Activated CD8-positive, alpha-beta T cell treated with anti-CD3 and anti-CD28 coated beads for 36 hours (primary cell): ENCODE measurements around the gene FRYL. TPM values are rescaled to one million over a fixed set of nuclear protein-coding genes. Genes with fewer than 3 reads are reported as not detected.
A peak's percentile ranks its signal among the peaks of the same experiment; 100 is the strongest.

Experiments
- ATAC-seq: fragments of 200-7000 bp; cut with Tn5 transposase; one replicate; pipeline ENCODE4 v1.10.0; 2021; ENCODE audit warnings: mild to moderate bottlenecking, moderate library complexity
- CTCF ChIA-PET: fragments of 350-600 bp; sonication (Branson Sonifier 250); formaldehyde crosslinking; loops from one replicate; lab custom pipeline; 2021; ENCODE audit warnings: antibody characterized with exemption; lab: Charles Lee
- POLR2A ChIA-PET: fragments of 350-600 bp; sonication (Branson Sonifier 250); formaldehyde crosslinking; loops from one replicate; lab custom pipeline; 2021; ENCODE audit warnings: antibody characterized with exemption; lab: Charles Lee
- DNase-seq: peaks from one replicate; pipeline ENCODE4 v3.0.0-alpha.2; 2020
- H3K27ac Mint-ChIP-seq: one replicate; pipeline ENCODE4 v1.8.0; 2021; ENCODE audit warnings: mild to moderate bottlenecking, mixed read lengths
- H3K27me3 Mint-ChIP-seq: one replicate; pipeline ENCODE4 v1.8.0; 2021; ENCODE audit warnings: mixed read lengths
- H3K36me3 Mint-ChIP-seq: one replicate; pipeline ENCODE4 v1.8.0; 2021; ENCODE audit warnings: low read depth, mixed read lengths
- H3K4me1 Mint-ChIP-seq: one replicate; pipeline ENCODE4 v1.8.0; 2021; ENCODE audit warnings: low read depth, mixed read lengths
- H3K4me3 Mint-ChIP-seq: one replicate; pipeline ENCODE4 v1.8.0; 2021; ENCODE audit warnings: mild to moderate bottlenecking, moderate library complexity, mixed read lengths
- H3K9me3 Mint-ChIP-seq: one replicate; pipeline ENCODE4 v1.8.0; 2021; ENCODE audit warnings: mixed read lengths
- CTCF ChIP-seq: fragments of 200-600 bp; IDR thresholded peaks from one replicate; pipeline ENCODE4 v1.8.0; 2022; ENCODE audit warnings: antibody characterized with exemption, mild to moderate bottlenecking
- intact Hi-C: fragments of 100-400 bp; cut with micrococcal nuclease; formaldehyde crosslinking; loops from one replicate; pipeline ENCODE4 v1.10.0; 2022
- total RNA-seq, 2 experiments: library from RNA; stranded (reverse); gene quantifications; one replicate each; pipeline ENCODE4 v1.2.3, GENCODE V29; 2021

Gene FRYL
- total RNA-seq, 2 experiments from 2014 or later, result 66.6 to 73.2 TPM

DNA sequence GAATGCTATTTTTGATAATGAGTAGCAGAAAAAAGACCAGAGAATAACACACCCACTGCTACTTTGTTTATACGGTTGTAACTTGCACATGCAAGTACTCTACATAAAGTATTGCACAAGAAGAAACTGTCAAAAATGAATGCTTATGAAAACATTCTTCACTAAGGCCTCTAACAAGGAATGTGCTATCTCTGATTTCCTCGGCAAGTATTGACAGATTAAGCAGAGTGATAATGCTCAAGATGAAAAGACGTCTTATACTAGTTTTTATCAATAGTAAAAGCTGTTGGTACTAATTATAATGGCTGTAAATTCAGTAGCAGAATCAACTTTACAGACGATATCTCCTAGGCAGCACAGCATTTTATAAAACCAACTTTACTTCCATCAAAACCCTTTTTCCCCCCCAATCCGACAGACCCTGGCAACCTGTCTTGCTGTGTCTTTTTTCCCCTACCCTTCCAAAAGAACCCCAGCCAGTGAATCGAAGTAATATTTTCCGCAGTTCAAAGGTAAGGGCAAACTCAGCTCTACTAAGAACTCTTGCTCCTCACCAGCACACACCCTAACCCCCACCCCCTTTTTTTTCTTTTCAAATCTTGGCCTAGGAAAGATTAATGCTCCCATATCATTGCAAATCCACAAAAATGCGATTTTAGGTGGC, 1.5 kb downstream of the FRYL start:
- Mint-ChIP-seq H3K36me3 (peaks cover 4% of the 10 kb centered on the region), H3K4me3 (peak overlapping the region; percentile 88), H3K4me1 (peaks cover 54% of the 10 kb centered on the region), H3K27me3 (no peaks in the 10 kb centered on the region), H3K9me3 (no peaks in the 10 kb centered on the region), H3K27ac (peak overlapping the region; percentile 86)
- TF ChIP-seq CTCF, result no peak
- ATAC-seq (no peak), DNase-seq (peak; percentile 4)
- ChIA-PET POLR2A (interaction anchor here (0.6 to 1.1 kb wide), 3 partner anchors 61 to 200 kb away, joined by 3 to 4 read pairs (median 4); partner anchors contain the start of gene OCIAD2), CTCF (interaction anchor here (1.2 to 1.6 kb wide), 3 partner anchors 9 to 200 kb away, joined by 3 to 5 read pairs (median 3); no protein-coding TSS in a partner anchor)
- intact Hi-C loops, result loop anchor here (2.0 kb wide), 1 partner anchor 52 kb away; the partner anchor contains the start of gene OCIAD1

GRCh38 chr4:48777739-48778138, 2.3 kb downstream of the FRYL start:
- ATAC-seq, result no peak
- CTCF ChIA-PET, result no interaction called here
- POLR2A ChIA-PET, result interaction anchor here (0.6 kb wide), 1 partner anchor 200 kb away, joined by 3 read pairs; no protein-coding TSS in a partner anchor
- Mint-ChIP-seq H3K4me3 (peak overlapping the region; percentile 88), H3K27ac (peak overlapping the region; percentile 61), H3K36me3 (peaks cover 4% of the 10 kb centered on the region), H3K27me3 (no peaks in the 10 kb centered on the region), H3K9me3 (no peaks in the 10 kb centered on the region), H3K4me1 (peaks cover 62% of the 10 kb centered on the region)
- TF ChIP-seq CTCF, result no peak
- DNase-seq, result no peak
- intact Hi-C loops, result loop anchor here (2.0 kb wide), 1 partner anchor 53 kb away; the partner anchor contains the start of gene OCIAD1

GRCh38 chr4:48774760-48775710, 5.0 kb downstream of the FRYL start:
- intact Hi-C loops, result no loop called here
- H3K27ac Mint-ChIP-seq, result no peak overlapping the region
- ATAC-seq, result no peak
- ChIA-PET CTCF (interaction anchor here (0.7 to 2.0 kb wide), 2 partner anchors 34 to 197 kb away, joined by 3 to 6 read pairs; no protein-coding TSS in a partner anchor), POLR2A (interaction anchor here (1.0 kb wide), 1 partner anchor 9 kb away, joined by 3 read pairs; no protein-coding TSS in a partner anchor)
- H3K36me3 Mint-ChIP-seq, result peaks cover 6% of the 10 kb centered on the region
- H3K4me3 Mint-ChIP-seq, result no peak overlapping the region
- no peak for TF ChIP-seq CTCF
- no peak for DNase-seq
- peaks cover 63% of the 10 kb centered on the region for H3K4me1 Mint-ChIP-seq
- no peaks in the 10 kb centered on the region for H3K27me3 Mint-ChIP-seq
- no peaks in the 10 kb centered on the region for H3K9me3 Mint-ChIP-seq

- H3K36me3 Mint-ChIP-seq, result peaks cover 6% of the 10 kb centered on the region
- ATAC-seq (no peak), DNase-seq (no peak)
- intact Hi-C loops, result no loop called here
- peaks cover 72% of the 10 kb centered on the region for H3K4me1 Mint-ChIP-seq
- TF ChIP-seq CTCF, result no peak
- no peak overlapping the region for H3K27ac Mint-ChIP-seq
- no peak overlapping the region for H3K4me3 Mint-ChIP-seq
- POLR2A ChIA-PET, result no interaction called here
- CTCF ChIA-PET, result no interaction called here
- no peaks in the 10 kb centered on the region for H3K27me3 Mint-ChIP-seq
- no peaks in the 10 kb centered on the region for H3K9me3 Mint-ChIP-seq
Observed at GRCh38 chr4:48772556-48772955, 7.5 kb downstream of the FRYL start.
